ENCODE measurements around the gene IDUA. TPM values are rescaled to one million over a fixed set of nuclear protein-coding genes. Genes with fewer than 3 reads are reported as not detected.
A peak's percentile ranks its signal among the peaks of the same experiment; 100 is the strongest.
"Not testable (repeated sequence)": the region's sequence is repeated elsewhere in the genome, so short reads cannot be mapped to it uniquely, and the experiment has no call there.

The IDUA gene
- total RNA-seq, 1 experiment from 2014 or later = 6.1 TPM

- DNase-seq (ENCODE audit: low read depth, low spot score) = no peak
- in situ Hi-C loops (cut with HindIII; ENCODE audit: low pct_unique_long_range_greater_than_20kb, low sequenced_read_pairs) = no loop called here
Observed at GRCh38 chr4:991451-992296, 4.8 kb downstream of the IDUA start.

- peak; percentile 58 for DNase-seq (ENCODE audit: low read depth, low spot score)
Observed at GRCh38 chr4:992297-993110, 5.7 kb downstream of the IDUA start.

DNA sequence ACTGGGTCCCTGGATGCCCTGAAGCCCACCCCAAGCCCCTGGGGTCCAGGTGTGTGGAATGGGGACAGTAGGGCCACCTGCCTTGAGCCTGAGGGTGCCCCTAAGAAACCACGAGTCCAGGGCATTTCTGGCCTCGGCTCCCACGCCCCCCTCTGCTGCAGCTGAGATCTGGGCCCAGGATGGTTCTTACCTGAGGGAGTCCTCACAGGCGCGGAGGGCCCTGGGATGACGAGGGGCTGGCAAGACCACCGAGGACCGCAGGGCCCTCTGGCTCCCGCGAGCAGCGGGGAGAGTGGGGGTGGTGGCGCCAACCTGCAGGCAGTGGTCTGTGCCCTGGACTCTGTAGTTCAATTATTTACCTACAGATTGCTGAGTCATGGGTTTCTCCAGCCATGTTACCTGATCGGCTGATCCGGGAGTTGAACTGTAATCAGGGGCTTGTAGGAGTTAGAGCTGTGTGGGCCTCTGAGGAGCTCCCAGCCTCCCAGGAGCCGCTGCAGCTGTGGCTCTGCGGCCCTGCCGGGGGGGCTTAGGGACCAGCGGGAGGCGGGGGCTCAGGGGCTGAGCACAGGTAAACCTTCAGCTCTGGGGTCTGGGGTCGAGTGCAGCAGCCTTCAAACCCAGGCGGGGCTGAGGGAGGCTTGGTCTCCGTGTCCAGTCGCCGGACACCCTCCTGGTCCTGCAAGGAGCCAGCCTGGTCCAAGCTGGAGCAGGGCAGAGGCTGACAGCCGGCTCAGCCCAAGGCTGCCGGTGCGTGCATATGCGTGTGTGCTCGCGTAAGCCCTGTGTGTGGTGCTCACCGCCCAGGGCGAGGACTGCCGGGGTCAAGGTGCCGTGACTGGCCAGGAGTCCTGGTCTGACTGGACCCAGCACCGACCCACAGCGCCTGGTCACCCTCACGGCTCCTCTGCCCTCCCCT is 6.5 kb downstream of the IDUA start, which contains the start of gene SLC26A1:
SLC26A1 (minus strand) TSS at position 294 of the 919 bp plus-strand sequence. CDS start 1,701 bp downstream, outside the sequence.
- in situ Hi-C loops (cut with HindIII; ENCODE audit: low pct_unique_long_range_greater_than_20kb, low sequenced_read_pairs) = no loop called here
- DNase-seq (ENCODE audit: low read depth, low spot score) = no peak

More at GRCh38 chr4:992297-993110, 5.7 kb downstream of the IDUA start:
- in situ Hi-C loops (cut with HindIII; ENCODE audit: low pct_unique_long_range_greater_than_20kb, low sequenced_read_pairs) = no loop called here

GRCh38 chr4:995311-996026 is 8.6 kb downstream of the IDUA start:
- in situ Hi-C loops (cut with HindIII; ENCODE audit: low pct_unique_long_range_greater_than_20kb, low sequenced_read_pairs) = no loop called here
- peak; percentile 9 for DNase-seq (ENCODE audit: low read depth, low spot score)

DNA sequence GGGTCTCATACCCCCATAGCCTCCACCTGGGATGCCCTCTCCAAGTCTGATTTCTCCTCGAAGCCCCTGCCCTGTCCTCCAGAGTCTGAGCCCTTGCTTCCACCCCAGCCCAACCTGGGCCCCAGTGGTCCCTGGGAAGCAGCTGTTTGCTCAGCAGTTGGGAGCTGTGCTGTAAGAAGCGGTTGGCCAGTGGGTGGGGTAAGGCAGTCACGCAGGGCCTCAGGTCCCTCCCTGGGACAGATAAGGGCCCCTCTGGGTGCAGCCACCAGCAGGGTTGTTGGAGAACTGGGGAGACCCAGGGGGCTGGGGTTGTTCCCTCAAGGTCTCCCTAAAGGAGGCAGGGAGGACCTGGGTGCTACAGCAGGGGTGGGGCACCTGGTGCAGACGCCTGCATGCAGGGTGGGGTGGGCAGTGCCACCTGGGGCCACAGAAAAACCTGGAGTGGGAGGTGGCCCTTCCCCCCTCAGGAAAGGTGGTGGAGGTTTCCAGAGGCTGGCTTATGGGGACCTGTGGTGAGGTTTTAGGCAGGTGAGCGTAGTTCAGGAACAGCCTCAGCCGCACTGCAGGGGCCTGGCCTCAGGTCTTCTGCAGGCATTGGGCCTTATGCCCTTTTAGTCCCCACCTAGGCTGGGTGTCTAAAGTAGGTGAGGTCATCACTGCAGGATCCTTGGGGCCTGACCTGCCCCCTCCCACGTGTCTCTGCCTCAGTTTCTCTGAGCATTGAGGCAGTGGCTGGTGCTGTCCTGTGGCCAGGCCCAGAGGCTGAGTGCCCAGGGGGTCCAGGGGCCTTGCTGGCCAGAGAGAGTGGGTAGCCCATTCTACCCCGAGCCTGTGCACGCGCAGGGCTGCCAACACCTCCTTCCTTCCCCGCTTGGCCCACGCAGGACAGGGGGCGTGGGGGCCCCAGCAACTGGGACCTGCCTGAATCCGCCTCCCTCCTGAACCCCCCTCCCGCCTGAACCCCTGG is 9.5 kb downstream of the IDUA start:
- DNase-seq (ENCODE audit: low read depth, low spot score) = no peak
- in situ Hi-C loops (cut with HindIII; ENCODE audit: low pct_unique_long_range_greater_than_20kb, low sequenced_read_pairs) = no loop called here

- in situ Hi-C loops (cut with HindIII; ENCODE audit: low pct_unique_long_range_greater_than_20kb, low sequenced_read_pairs) = no loop called here
Observed at GRCh38 chr4:996997-997374, 10.1 kb downstream of the IDUA start.

GRCh38 chr4:997375-998071 is 10.7 kb downstream of the IDUA start:
- no peak for DNase-seq (ENCODE audit: low read depth, low spot score)
- in situ Hi-C loops (cut with HindIII; ENCODE audit: low pct_unique_long_range_greater_than_20kb, low sequenced_read_pairs) = no loop called here

More at GRCh38 chr4:996997-997374, 10.1 kb downstream of the IDUA start:
- no peak for DNase-seq (ENCODE audit: low read depth, low spot score)

GRCh38 chr4:998096-998691 is 11.3 kb downstream of the IDUA start:
- in situ Hi-C loops (cut with HindIII; ENCODE audit: low pct_unique_long_range_greater_than_20kb, low sequenced_read_pairs) = no loop called here
- DNase-seq (ENCODE audit: low read depth, low spot score) = no peak

GRCh38 chr4:999240-999863 is 12.5 kb downstream of the IDUA start:
- DNase-seq (ENCODE audit: low read depth, low spot score) = peak; percentile 35
- in situ Hi-C loops (cut with HindIII; ENCODE audit: low pct_unique_long_range_greater_than_20kb, low sequenced_read_pairs) = not testable (repeated sequence)

GRCh38 chr4:999882-1000425 is 13.1 kb downstream of the IDUA start:
- DNase-seq (ENCODE audit: low read depth, low spot score) = no peak
- in situ Hi-C loops (cut with HindIII; ENCODE audit: low pct_unique_long_range_greater_than_20kb, low sequenced_read_pairs) = no loop called here

DNA sequence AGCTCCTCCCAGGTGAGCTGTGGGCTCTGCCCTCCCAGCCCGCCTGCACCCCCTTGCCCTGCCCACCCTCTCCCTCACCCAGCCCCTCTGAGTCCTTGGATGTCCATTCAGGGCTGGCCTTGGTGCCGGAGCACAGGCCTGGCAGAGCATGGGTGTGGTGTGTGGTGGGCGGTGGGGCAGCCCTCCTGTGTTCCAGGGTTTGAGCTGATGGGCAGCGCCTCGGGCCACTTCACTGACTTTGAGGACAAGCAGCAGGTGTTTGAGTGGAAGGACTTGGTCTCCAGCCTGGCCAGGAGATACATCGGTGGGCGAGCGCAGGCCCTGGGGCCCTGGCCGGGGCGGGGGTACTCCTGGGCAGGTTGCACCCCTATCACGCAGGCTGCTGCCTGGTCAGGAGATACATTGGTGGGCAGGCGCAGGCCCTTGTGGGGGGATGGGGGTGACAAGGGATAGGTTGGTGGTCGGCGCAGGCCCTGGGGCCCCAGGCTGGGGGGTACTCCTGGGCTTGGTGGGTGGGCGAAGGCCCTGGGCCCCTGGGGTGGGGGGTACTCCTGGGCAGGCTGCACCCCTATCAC is 13.9 kb downstream of the IDUA start:
- DNase-seq (ENCODE audit: low read depth, low spot score) = no peak
- in situ Hi-C loops (cut with HindIII; ENCODE audit: low pct_unique_long_range_greater_than_20kb, low sequenced_read_pairs) = no loop called here

DNA sequence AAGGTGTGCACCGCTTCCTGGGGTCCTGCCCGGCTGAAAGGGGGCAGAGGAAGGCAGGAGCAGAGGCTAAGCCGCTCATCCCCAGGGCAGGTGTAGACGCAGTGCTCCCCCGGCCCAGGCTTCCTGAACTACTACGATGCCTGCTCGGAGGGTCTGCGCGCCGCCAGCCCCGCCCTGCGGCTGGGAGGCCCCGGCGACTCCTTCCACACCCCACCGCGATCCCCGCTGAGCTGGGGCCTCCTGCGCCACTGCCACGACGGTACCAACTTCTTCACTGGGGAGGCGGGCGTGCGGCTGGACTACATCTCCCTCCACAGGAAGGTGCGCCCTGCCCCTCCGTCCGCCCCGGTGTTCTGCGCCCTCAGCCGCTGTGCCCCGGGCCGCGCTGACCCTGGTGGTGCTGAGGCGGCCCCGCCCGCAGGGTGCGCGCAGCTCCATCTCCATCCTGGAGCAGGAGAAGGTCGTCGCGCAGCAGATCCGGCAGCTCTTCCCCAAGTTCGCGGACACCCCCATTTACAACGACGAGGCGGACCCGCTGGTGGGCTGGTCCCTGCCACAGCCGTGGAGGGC is 14.8 kb downstream of the IDUA start:
- in situ Hi-C loops (cut with HindIII; ENCODE audit: low pct_unique_long_range_greater_than_20kb, low sequenced_read_pairs) = no loop called here
- DNase-seq (ENCODE audit: low read depth, low spot score) = no peak

DNA sequence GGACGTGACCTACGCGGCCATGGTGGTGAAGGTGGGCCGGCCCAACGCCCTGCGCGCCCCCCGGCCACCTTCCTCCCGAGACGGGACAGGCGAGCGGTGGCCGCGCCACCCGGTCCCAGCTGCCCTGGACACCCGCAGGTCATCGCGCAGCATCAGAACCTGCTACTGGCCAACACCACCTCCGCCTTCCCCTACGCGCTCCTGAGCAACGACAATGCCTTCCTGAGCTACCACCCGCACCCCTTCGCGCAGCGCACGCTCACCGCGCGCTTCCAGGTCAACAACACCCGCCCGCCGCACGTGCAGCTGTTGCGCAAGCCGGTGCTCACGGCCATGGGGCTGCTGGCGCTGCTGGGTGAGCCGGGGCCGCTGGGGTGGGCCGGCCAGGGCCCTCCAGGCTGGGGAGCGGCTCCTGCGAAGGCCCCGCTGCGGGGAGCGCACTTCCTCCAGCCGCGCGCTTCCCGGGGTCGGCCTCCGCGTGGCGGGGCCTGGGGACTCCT is 15.3 kb downstream of the IDUA start:
- no peak for DNase-seq (ENCODE audit: low read depth, low spot score)

More for the DNA sequence above, 15.3 kb downstream of the IDUA start:
- in situ Hi-C loops (cut with HindIII; ENCODE audit: low pct_unique_long_range_greater_than_20kb, low sequenced_read_pairs) = no loop called here

Data from SK-MEL-5 (cell line).